Astrocyte (in vitro differentiated cells and primary cell): ENCODE measurements around the gene PTPRD.

Experiments used
- EZH2 ChIP-seq: IDR thresholded peaks from 2 replicates; pipeline ENCODE4 v1.6.1; 2012; ENCODE audit warnings: mild to moderate bottlenecking, low read length, inconsistent platforms; ENCODE audit not compliant: insufficient read depth
- TF ChIP-seq, protein P1 (sequence below): IDR thresholded peaks from 2 replicates; pipeline ENCODE4 v1.5.1; 2011; ENCODE audit warnings: low read depth, mild to moderate bottlenecking, inconsistent platforms, low read length, moderate library complexity; ENCODE audit not compliant: insufficient read depth

DNA sequence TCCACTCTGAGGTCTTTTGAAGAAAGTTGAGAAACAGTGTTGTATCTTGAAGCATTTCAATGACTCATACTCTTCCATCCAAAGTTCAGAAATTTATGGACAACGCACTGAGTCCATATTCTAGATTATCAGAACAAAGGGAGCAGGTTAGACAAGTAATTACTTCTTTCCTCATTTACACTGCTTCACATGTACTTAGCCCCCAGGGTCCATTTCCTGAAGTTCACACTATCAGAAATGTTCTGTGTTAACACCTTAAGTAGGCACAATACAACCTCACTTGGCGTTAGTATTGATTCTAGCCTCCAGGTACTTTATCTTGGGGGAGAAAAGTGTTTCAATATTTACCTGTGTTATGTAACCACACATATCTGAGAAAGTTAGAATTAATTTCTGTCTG lies 2325.3 kb downstream of the PTPRD start:
- no peak for TF ChIP-seq EZH2
- TF ChIP-seq, protein P1, sequence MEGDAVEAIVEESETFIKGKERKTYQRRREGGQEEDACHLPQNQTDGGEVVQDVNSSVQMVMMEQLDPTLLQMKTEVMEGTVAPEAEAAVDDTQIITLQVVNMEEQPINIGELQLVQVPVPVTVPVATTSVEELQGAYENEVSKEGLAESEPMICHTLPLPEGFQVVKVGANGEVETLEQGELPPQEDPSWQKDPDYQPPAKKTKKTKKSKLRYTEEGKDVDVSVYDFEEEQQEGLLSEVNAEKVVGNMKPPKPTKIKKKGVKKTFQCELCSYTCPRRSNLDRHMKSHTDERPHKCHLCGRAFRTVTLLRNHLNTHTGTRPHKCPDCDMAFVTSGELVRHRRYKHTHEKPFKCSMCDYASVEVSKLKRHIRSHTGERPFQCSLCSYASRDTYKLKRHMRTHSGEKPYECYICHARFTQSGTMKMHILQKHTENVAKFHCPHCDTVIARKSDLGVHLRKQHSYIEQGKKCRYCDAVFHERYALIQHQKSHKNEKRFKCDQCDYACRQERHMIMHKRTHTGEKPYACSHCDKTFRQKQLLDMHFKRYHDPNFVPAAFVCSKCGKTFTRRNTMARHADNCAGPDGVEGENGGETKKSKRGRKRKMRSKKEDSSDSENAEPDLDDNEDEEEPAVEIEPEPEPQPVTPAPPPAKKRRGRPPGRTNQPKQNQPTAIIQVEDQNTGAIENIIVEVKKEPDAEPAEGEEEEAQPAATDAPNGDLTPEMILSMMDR, result no peak
